NCI-H748 (cell line): ENCODE data around the gene POLR3A.

ENCODE experiments used
- DNase-seq: peaks from one replicate; lab custom pipeline; 2025; ENCODE audit not compliant: unreplicated experiment; lab: John Stamatoyannopoulos, UW

The POLR3A gene

GRCh38 chr10:77922055-77922454 is 107.3 kb downstream of the POLR3A start:
- no peak for DNase-seq

GRCh38 chr10:77921395-77921794 is 107.9 kb downstream of the POLR3A start:
- DNase-seq: no peak

GRCh38 chr10:77920495-77920894 is 108.8 kb downstream of the POLR3A start:
- DNase-seq: no peak

GRCh38 chr10:77919713-77920108 is 109.6 kb downstream of the POLR3A start:
- DNase-seq: no peak
